ENCODE measurements around the gene ZNF205.

The ZNF205 gene

DNA sequence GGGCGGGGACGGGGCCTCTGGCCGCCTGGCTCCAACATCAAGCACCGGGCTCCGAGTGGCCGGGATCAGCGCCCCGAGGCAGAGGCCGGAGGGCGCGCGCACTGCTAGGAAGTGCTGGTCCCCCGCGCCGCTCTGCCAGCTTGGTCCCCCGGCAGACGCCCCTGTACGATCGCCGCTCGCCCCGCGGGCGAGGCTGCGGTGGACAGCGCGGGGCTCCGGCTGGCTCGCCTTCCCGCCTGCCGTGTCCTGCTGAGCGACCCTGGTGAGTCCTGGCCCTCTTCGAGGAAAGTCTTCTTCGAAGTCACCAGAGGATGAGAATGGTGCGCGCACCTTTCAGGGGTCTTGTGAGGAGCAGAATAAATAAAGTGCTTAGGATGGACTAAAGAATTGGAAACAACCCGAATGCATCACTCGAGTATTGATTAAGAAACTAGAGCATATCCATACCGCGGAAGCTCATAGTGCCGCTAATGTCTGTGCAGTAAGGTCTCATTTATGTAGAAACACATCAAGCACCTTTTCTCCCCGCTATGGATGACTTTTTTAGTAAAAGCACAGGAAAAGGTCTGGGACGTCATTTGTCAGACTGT lies 22.8 kb downstream of the ZNF205 start (continued):
- TF ChIP-seq ZBTB8A (tag by site-specific recombination; IDR thresholded peaks at IDR 0.05) = peak; percentile 56; the same call in 1 of the 2 replicates
- TF ChIP-seq, protein P1, sequence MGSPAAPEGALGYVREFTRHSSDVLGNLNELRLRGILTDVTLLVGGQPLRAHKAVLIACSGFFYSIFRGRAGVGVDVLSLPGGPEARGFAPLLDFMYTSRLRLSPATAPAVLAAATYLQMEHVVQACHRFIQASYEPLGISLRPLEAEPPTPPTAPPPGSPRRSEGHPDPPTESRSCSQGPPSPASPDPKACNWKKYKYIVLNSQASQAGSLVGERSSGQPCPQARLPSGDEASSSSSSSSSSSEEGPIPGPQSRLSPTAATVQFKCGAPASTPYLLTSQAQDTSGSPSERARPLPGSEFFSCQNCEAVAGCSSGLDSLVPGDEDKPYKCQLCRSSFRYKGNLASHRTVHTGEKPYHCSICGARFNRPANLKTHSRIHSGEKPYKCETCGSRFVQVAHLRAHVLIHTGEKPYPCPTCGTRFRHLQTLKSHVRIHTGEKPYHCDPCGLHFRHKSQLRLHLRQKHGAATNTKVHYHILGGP (tag by site-specific recombination; IDR thresholded peaks at IDR 0.05) = peak; percentile 47; the same call in 1 of the 2 replicates
- peak; percentile 30; the same call in 1 of the 2 replicates for TF ChIP-seq ZEB2 (tag by site-specific recombination; IDR thresholded peaks at IDR 0.05)
- peak; percentile 63 for TF ChIP-seq ZNF692 (tag by site-specific recombination; IDR thresholded peaks at IDR 0.05)
- no peak for TF ChIP-seq ZNF280D (tag by site-specific recombination; IDR thresholded peaks at IDR 0.05)
- peak; percentile 60 for TF ChIP-seq KLF16 (tag by site-specific recombination; IDR thresholded peaks at IDR 0.05)
- TF ChIP-seq ZBTB17 (tag by site-specific recombination; IDR thresholded peaks at IDR 0.05) = peak; percentile 89
- peak; percentile 17; the same call in 1 of the 2 replicates for TF ChIP-seq ZBTB48 (tag by site-specific recombination; IDR thresholded peaks at IDR 0.05)
- TF ChIP-seq ZNF10 (tag by site-specific recombination; IDR thresholded peaks at IDR 0.05) = peak; percentile 90
- TF ChIP-seq KLF8 (tag by site-specific recombination; IDR thresholded peaks at IDR 0.05) = peak; percentile 72; the same call in 1 of the 2 replicates
- TF ChIP-seq ZSCAN30 (tag by site-specific recombination; IDR thresholded peaks at IDR 0.05) = peak; percentile 88; the same call in 1 of the 2 replicates
- peak; percentile 34; the same call in 1 of the 2 replicates for TF ChIP-seq SP7 (tag by site-specific recombination; IDR thresholded peaks at IDR 0.05)
- TF ChIP-seq ZNF302 (tag by site-specific recombination; IDR thresholded peaks at IDR 0.05; ENCODE audit: low read depth) = no peak
- TF ChIP-seq SETDB1 (IDR thresholded peaks at IDR 0.05; ENCODE audit: insufficient read length, low read length) = no peak
- TF ChIP-seq ZBTB26 (tag by site-specific recombination; optimal IDR thresholded peaks at IDR 0.05) = peak; percentile 75
- peak; percentile 71 for TF ChIP-seq ZIC2 (tag by site-specific recombination; IDR thresholded peaks at IDR 0.05)
- peak; percentile 68 for TF ChIP-seq KLF10 (tag by site-specific recombination; IDR thresholded peaks at IDR 0.05)
- TF ChIP-seq, protein P2, sequence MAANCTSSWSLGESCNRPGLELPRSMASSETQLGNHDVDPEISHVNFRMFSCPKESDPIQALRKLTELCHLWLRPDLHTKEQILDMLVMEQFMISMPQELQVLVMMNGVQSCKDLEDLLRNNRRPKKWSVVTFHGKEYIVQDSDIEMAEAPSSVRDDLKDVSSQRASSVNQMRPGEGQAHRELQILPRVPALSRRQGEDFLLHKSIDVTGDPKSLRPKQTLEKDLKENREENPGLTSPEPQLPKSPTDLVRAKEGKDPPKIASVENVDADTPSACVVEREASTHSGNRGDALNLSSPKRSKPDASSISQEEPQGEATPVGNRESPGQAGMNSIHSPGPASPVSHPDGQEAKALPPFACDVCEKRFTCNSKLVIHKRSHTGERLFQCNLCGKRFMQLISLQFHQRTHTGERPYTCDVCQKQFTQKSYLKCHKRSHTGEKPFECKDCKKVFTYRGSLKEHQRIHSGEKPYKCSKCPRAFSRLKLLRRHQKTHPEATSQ (tag by site-specific recombination; IDR thresholded peaks at IDR 0.05) = no peak
- no peak for TF ChIP-seq ZNF571 (tag by site-specific recombination; IDR thresholded peaks at IDR 0.05)
- TF ChIP-seq ZNF350 (tag by site-specific recombination; IDR thresholded peaks at IDR 0.05) = no peak
- TF ChIP-seq ZXDB (tag by site-specific recombination; IDR thresholded peaks at IDR 0.05) = peak; percentile 33; the same call in 1 of the 2 replicates
- 0 out of 2 replicates have a peak, but pooled peaks have one; percentile 19 for TF ChIP-seq ZFP37 (tag by site-specific recombination; IDR thresholded peaks at IDR 0.05)
- TF ChIP-seq ZNF621 (tag by site-specific recombination; IDR thresholded peaks at IDR 0.05) = no peak
- TF ChIP-seq ZNF19 (tag by site-specific recombination; IDR thresholded peaks at IDR 0.05; ENCODE audit: low read depth) = no peak
- TF ChIP-seq, protein P3, sequence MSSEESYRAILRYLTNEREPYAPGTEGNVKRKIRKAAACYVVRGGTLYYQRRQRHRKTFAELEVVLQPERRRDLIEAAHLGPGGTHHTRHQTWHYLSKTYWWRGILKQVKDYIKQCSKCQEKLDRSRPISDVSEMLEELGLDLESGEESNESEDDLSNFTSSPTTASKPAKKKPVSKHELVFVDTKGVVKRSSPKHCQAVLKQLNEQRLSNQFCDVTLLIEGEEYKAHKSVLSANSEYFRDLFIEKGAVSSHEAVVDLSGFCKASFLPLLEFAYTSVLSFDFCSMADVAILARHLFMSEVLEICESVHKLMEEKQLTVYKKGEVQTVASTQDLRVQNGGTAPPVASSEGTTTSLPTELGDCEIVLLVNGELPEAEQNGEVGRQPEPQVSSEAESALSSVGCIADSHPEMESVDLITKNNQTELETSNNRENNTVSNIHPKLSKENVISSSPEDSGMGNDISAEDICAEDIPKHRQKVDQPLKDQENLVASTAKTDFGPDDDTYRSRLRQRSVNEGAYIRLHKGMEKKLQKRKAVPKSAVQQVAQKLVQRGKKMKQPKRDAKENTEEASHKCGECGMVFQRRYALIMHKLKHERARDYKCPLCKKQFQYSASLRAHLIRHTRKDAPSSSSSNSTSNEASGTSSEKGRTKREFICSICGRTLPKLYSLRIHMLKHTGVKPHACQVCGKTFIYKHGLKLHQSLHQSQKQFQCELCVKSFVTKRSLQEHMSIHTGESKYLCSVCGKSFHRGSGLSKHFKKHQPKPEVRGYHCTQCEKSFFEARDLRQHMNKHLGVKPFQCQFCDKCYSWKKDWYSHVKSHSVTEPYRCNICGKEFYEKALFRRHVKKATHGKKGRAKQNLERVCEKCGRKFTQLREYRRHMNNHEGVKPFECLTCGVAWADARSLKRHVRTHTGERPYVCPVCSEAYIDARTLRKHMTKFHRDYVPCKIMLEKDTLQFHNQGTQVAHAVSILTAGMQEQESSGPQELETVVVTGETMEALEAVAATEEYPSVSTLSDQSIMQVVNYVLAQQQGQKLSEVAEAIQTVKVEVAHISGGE (tag by site-specific recombination; conservative IDR thresholded peaks at IDR 0.05; ENCODE audit: low read depth) = 0 out of 2 replicates have a peak, but pooled peaks have one; percentile 5
- TF ChIP-seq ZNF335 (tag by site-specific recombination; conservative IDR thresholded peaks at IDR 0.05) = peak; percentile 68
- TF ChIP-seq ZNF777 (tag by site-specific recombination; IDR thresholded peaks at IDR 0.05; ENCODE audit: borderline replicate concordance) = no peak
